GM23248 (cell line): Measurements from ENCODE around the gene COPS4. TPM values are rescaled to one million over a fixed set of nuclear protein-coding genes. Genes with fewer than 3 reads are reported as not detected.
"Not testable (repeated sequence)": the region's sequence is repeated elsewhere in the genome, so short reads cannot be mapped to it uniquely, and the experiment has no call there.

ENCODE experiments used
- DNase-seq: peaks from one replicate; pipeline ENCODE4 v3.0.0-alpha.2; 2015
- H2AFZ ChIP-seq: fragments of 200-600 bp; sonication (generic); 2 replicates; pipeline ENCODE4 v1.6.1; 2016; ENCODE audit warnings: antibody characterized with exemption
- H3F3A ChIP-seq: fragments of 200-600 bp; sonication (generic); 2 replicates; pipeline ENCODE4 v1.6.1; 2016; ENCODE audit warnings: mild to moderate bottlenecking, antibody characterized with exemption, mixed run types; ENCODE audit not compliant: insufficient read depth
- H3K27ac ChIP-seq: fragments of 200-600 bp; sonication (generic); 2 replicates; pipeline ENCODE4 v1.5.1; 2016; ENCODE audit warnings: mild to moderate bottlenecking
- H3K27me3 ChIP-seq: fragments of 200-600 bp; sonication (generic); replicated peaks from 2 replicates; pipeline ENCODE4 v1.6.1; 2016; ENCODE audit warnings: mild to moderate bottlenecking; ENCODE audit not compliant: insufficient read depth
- H3K36me3 ChIP-seq: fragments of 200-600 bp; sonication (generic); 2 replicates; pipeline ENCODE4 v1.6.1; 2016; ENCODE audit warnings: low read depth, mild to moderate bottlenecking
- H3K4me1 ChIP-seq: fragments of 200-600 bp; sonication (generic); 2 replicates; pipeline ENCODE4 v1.6.1; 2016; ENCODE audit warnings: mild to moderate bottlenecking; ENCODE audit not compliant: insufficient read depth
- H3K4me2 ChIP-seq: fragments of 200-600 bp; sonication (generic); one replicate; pipeline ENCODE4 v1.6.1; 2016; ENCODE audit warnings: mild to moderate bottlenecking; ENCODE audit not compliant: unreplicated experiment
- H3K4me3 ChIP-seq: fragments of 200-600 bp; sonication (generic); 2 replicates; pipeline ENCODE4 v1.5.1; 2016; ENCODE audit warnings: mild to moderate bottlenecking
- H3K79me2 ChIP-seq: fragments of 200-600 bp; sonication (generic); 2 replicates; pipeline ENCODE4 v1.6.1; 2016; ENCODE audit warnings: mild to moderate bottlenecking; ENCODE audit not compliant: insufficient read depth
- H3K9ac ChIP-seq: fragments of 200-600 bp; sonication (generic); 2 replicates; pipeline ENCODE4 v1.6.1; 2016; ENCODE audit warnings: mild to moderate bottlenecking
- H3K9me2 ChIP-seq: fragments of 200-600 bp; sonication (generic); 2 replicates; pipeline ENCODE4 v1.6.1; 2016; ENCODE audit warnings: mixed run types, mild to moderate bottlenecking, moderate library complexity; ENCODE audit not compliant: insufficient read depth
- H3K9me3 ChIP-seq: fragments of 200-600 bp; sonication (generic); one replicate; pipeline ENCODE4 v1.6.1; 2017; ENCODE audit warnings: low read depth
- H4K20me1 ChIP-seq: fragments of 200-600 bp; sonication (generic); 2 replicates; pipeline ENCODE4 v1.6.0; 2016; ENCODE audit not compliant: insufficient read depth
- EZH2 ChIP-seq: fragments of 200-600 bp; sonication (generic); IDR thresholded peaks from 2 replicates; pipeline ENCODE4 v1.6.1; 2018; ENCODE audit warnings: antibody characterized with exemption, mild to moderate bottlenecking; ENCODE audit not compliant: insufficient read depth, poor library complexity, severe bottlenecking
- EZH2phosphoT487 ChIP-seq: fragments of 200-600 bp; sonication (generic); IDR thresholded peaks from 2 replicates; pipeline ENCODE4 v1.6.1; 2018; ENCODE audit warnings: antibody characterized with exemption, moderate library complexity, mild to moderate bottlenecking, low read depth; ENCODE audit not compliant: insufficient read depth
- WGBS, 2 experiments: methylation state at CpG; one replicate each; pipeline ENCODE4 v1.1.6; 2015 to 2017; ENCODE audit warnings: low lambda C conversion rate in 2 of 2, low coverage in 1 of 2; ENCODE audit errors: missing lambda C conversion rate in 2 of 2; 5-methylcytosine and 5-hydroxymethylcytosine counted together
- in situ Hi-C: fragments of 300-500 bp; cut with MboI; formaldehyde crosslinking; loops from 2 replicates; pipeline ENCODE4 v1.15.0; 2020
- polyA plus RNA-seq: library from polyadenylated mRNA; unstranded; fragments of >200 nt; fragmentation: Nextera tagmentation; extraction: Ambion mirVana; gene quantifications from 2 replicates; pipeline ENCODE4 v1.2.1, GENCODE V29; 2016
- total RNA-seq: library from RNA; depleted of rRNA; stranded (reverse); fragments of >200 nt; shearing (Covaris generic); gene quantifications from 2 replicates; pipeline ENCODE4 v1.2.3, GENCODE V29; 2014

The COPS4 gene
- total and polyA plus RNA-seq, 2 experiments from 2014 or later: 67.0 to 69.2 TPM

DNA sequence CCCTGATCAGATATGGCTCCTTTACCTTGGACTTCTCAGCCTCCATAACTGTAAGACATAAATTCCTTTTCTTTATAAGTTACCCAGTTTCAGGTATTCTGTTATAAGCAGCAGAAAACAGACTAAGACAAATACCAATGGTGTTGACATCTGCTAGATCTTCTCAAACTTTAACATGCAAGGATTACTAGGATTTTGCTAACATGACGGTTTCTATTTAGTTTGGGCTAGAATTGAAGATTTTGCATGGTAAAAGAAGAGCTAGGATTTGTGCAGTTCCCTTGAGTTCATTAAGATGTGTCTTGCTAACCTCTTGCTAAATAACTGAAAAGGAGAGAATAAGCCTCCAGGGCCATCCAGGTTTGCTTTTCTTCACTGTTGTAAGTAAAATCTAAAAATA, 5.3 kb upstream of the COPS4 start:
- TF ChIP-seq EZH2phosphoT487: no peak
- TF ChIP-seq EZH2: no peak
- WGBS, 2 experiments: 39 to 52% methylated on average over 1 of the region's 1 CpG
- no peak for DNase-seq
- Histone ChIP-seq H3K36me3 (no peaks in the 10 kb centered on the region), H3K9ac (no peak overlapping the region), H3K9me3 (no peaks in the 10 kb centered on the region), H4K20me1 (no peaks in the 10 kb centered on the region), H3K79me2 (no peaks in the 10 kb centered on the region), H3K27ac (no peak overlapping the region), H2AFZ (peak overlapping the region; percentile 29; the same call in 1 of the 2 replicates), H3K9me2 (no peaks in the 10 kb centered on the region), H3K4me3 (no peak overlapping the region), H3K4me2 (no peak overlapping the region), H3K27me3 (no peaks in the 10 kb centered on the region), H3K4me1 (no peaks in the 10 kb centered on the region), H3F3A (peaks cover 11% of the 10 kb centered on the region)
- in situ Hi-C loops: no loop called here

GRCh38 chr4:83036991-83037665, 2.1 kb downstream of the COPS4 start:
- Histone ChIP-seq H2AFZ (no peak overlapping the region), H3K9me2 (no peaks in the 10 kb centered on the region), H3K79me2 (peaks cover 68% of the 10 kb centered on the region), H3K9ac (peak overlapping the region; percentile 90; the same call in 1 of the 2 replicates), H3K4me1 (peaks cover 21% of the 10 kb centered on the region), H4K20me1 (no peaks in the 10 kb centered on the region), H3K4me2 (peak overlapping the region; percentile 90), H3K27me3 (no peaks in the 10 kb centered on the region), H3K4me3 (peak overlapping the region; percentile 92), H3F3A (peaks cover 32% of the 10 kb centered on the region), H3K27ac (no peak overlapping the region), H3K36me3 (0 out of 2 replicates have a peak, but pooled peaks cover 2% of the 10 kb centered on the region), H3K9me3 (no peaks in the 10 kb centered on the region)
- TF ChIP-seq EZH2phosphoT487: no peak
- TF ChIP-seq EZH2: no peak
- 75 to 82% methylated on average over 5 of the region's 5 CpGs for WGBS, 2 experiments
- in situ Hi-C loops: no loop called here
- peak; percentile 6 for DNase-seq

DNA sequence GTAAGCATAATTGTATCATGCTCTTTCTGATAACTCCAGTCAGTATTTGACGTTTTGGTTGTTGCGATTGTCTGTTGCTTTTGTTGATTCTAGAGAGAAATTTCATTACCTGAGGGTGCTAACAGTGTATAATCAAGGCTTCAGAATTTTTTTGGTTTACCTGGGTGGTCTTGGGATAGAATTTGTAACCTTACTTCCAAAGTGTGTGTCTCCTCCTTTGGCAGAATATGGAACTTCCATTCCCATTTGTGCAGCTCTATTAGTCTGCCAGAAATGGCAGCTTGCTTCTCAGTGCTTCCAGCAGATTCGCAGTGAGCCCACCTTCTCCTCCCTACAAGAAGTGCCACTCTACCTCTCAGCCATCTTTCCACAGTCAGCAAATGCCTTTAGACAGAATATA, 5.3 kb downstream of the COPS4 start:
- Histone ChIP-seq H3K9me2 (no peaks in the 10 kb centered on the region), H3K36me3 (0 out of 2 replicates have a peak, but pooled peaks cover 3% of the 10 kb centered on the region), H3K4me3 (no peak overlapping the region), H3K4me1 (peaks cover 37% of the 10 kb centered on the region), H3K9me3 (no peaks in the 10 kb centered on the region), H4K20me1 (no peaks in the 10 kb centered on the region), H3K27ac (no peak overlapping the region), H2AFZ (no peak overlapping the region), H3F3A (peaks cover 26% of the 10 kb centered on the region), H3K9ac (no peak overlapping the region), H3K79me2 (peaks cover 89% of the 10 kb centered on the region), H3K27me3 (no peaks in the 10 kb centered on the region), H3K4me2 (no peak overlapping the region)
- TF ChIP-seq EZH2phosphoT487 (no peak), EZH2 (no peak)
- WGBS, 2 experiments: 97 to 98% methylated on average over 3 of the region's 3 CpGs
- peak; percentile 16 for DNase-seq
- in situ Hi-C loops: no loop called here

DNA sequence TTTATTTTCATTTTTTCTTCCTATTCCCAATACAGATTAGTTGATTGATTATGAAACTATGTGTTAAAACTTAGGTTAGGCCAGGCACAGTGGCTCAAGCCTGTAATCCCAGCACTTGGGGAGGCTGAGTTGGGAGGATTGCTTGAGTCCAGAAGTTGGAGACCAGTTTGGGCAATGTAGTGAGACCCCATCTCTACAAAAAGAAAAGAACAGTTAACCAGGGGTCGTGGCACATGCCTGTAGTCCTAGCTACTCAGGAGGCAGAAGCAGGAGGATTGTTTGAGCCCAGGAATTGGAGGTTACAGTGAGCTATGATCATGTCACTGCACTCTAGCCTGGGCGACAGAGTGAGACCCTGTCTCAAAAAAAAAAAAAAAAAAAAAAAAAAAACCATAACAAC, 8.2 kb downstream of the COPS4 start:
- H2AFZ ChIP-seq, H3F3A ChIP-seq, in situ Hi-C loops, H3K9me2 ChIP-seq, H3K4me3 ChIP-seq, H3K36me3 ChIP-seq, DNase-seq, H3K27me3 ChIP-seq, H3K9me3 ChIP-seq, H4K20me1 ChIP-seq: not testable (repeated sequence)
- H3K79me2 ChIP-seq: peaks cover 88% of the 10 kb centered on the region
- H3K9ac ChIP-seq: 0 out of 2 replicates have a peak overlapping the region, but pooled peaks have one; percentile 2
- peak overlapping the region; percentile 40 for H3K4me2 ChIP-seq
- H3K4me1 ChIP-seq: peaks cover 17% of the 10 kb centered on the region
- 86 to 100% methylated on average over 1 to 2 of the region's 2 CpGs for WGBS, 2 experiments
- H3K27ac ChIP-seq: peak overlapping the region; percentile 85
